IPS DF 6.9 (cell line): ENCODE measurements around the gene SEPTIN8.
A peak's percentile ranks its signal among the peaks of the same experiment; 100 is the strongest.

ENCODE experiments used
- DNase-seq: peaks from one replicate; pipeline ENCODE4 v3.0.0-alpha.2; 2013; ENCODE audit warnings: low read depth, low spot score
- H3K27ac ChIP-seq: one replicate; pipeline ENCODE4 v1.5.1; 2013; ENCODE audit warnings: low read length, control low read depth
- H3K27me3 ChIP-seq: 2 replicates; pipeline ENCODE4 v1.6.1; 2013; ENCODE audit warnings: mild to moderate bottlenecking, low read length; ENCODE audit not compliant: control insufficient read depth, insufficient read depth
- H3K36me3 ChIP-seq: 2 replicates; pipeline ENCODE4 v1.6.1; 2013; ENCODE audit warnings: low read length; ENCODE audit not compliant: control insufficient read depth, insufficient read depth
- H3K4me1 ChIP-seq: 2 replicates; pipeline ENCODE4 v1.6.1; 2013; ENCODE audit warnings: low read length; ENCODE audit not compliant: control insufficient read depth, insufficient read depth
- H3K4me3 ChIP-seq: 2 replicates; pipeline ENCODE4 v1.5.1; 2013; ENCODE audit warnings: mild to moderate bottlenecking, low read length
- H3K9me3 ChIP-seq: 2 replicates; pipeline ENCODE4 v1.6.1; 2013; ENCODE audit warnings: low read length, inconsistent platforms; ENCODE audit not compliant: control insufficient read depth, insufficient read depth
- WGBS: extraction: QIAGEN DNeasy Blood & Tissue Kit; methylation state at CpG from one replicate; pipeline ENCODE4 v1.1.7; 2013; ENCODE audit warnings: mixed read lengths, missing lambda C conversion rate; ENCODE audit not compliant: insufficient read length, insufficient coverage; 5-methylcytosine and 5-hydroxymethylcytosine counted together

The SEPTIN8 gene

DNA sequence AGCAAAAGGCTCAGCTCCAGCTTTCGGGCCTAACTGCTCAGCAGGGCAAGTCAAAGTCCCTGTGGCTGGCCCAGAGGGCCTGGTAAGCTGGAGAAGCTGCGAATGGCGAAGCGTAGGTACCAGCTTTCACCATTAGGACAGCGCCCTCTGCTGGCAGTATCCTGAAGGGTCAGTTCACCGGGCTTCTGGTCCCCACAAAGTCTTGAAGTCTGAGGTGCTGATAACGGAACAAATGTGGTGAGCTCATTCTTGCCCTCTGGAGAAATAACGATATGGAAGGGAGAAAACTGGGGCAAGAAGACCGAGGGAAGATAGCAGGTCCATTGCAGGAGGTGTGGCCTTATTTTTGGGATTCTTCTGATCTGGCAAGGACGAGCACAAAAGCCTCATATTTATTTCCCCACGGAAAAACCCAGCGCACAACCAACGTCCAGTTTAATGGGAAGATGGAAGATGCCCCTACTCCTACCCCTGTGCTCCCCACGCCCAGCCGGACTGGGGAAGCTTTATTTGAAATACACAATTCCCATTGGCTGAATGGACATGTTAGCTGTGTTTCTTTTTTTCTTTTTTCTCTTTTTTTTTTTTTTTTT is 43.2 kb upstream of the SEPTIN8 start:
- Histone ChIP-seq H3K9me3 (no peaks in the 10 kb centered on the region), H3K36me3 (no peaks in the 10 kb centered on the region), H3K4me3 (no peak overlapping the region), H3K27me3 (peaks cover 10% of the 10 kb centered on the region; the same call in 1 of the 2 replicates), H3K4me1 (peaks cover 4% of the 10 kb centered on the region), H3K27ac (no peak overlapping the region)
- DNase-seq: no peak
- no CpG with 5 or more reads among the region's 15 CpGs for WGBS

DNA sequence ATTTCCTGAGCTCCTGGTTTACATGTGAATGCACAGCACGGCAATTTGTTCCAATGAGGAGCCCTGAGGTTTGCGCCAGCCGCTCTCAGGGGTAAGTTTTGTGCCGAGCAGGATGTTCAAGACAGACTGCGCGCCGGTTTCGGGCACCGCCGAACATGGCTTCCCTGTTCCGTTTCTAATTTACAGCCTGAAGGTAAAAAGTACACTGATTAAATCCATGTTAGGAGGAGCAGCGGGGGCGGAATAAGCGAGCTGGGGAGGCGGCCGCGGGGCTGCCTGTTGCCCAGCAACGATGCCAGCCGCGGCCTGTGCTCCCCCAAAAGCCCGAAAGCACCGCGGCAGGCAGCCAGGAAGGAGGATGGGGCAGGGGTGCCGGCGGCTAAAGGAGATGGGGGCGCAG is 42.4 kb upstream of the SEPTIN8 start:
- Histone ChIP-seq H3K4me3 (no peak overlapping the region), H3K4me1 (peaks cover 6% of the 10 kb centered on the region)

DNA sequence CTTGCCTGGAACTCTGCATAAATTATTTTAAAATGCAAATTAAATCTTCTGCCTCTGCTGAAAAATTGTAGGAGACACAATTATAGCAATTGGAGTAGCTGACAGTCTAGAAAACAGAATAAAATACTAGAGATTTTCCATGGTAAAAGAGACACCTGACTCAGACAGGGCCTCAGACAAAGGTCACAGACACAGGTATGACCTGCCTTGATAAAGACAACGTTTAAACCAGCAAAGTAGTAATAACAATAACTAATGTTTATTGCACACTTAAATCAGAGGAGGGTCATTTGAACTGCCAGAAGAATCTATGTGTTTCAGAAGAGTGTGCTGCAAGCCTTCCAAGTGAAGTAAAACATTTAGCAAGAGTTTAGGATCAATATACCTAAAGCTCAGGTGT is 40.0 kb upstream of the SEPTIN8 start:
- H3K27ac ChIP-seq: no peak overlapping the region
- WGBS: no CpG with 5 or more reads among the region's 1 CpG
- no peak for DNase-seq
- no peaks in the 10 kb centered on the region for H3K36me3 ChIP-seq
- H3K4me1 ChIP-seq: peaks cover 4% of the 10 kb centered on the region; the same call in 1 of the 2 replicates
- H3K27me3 ChIP-seq: peaks cover 31% of the 10 kb centered on the region
- H3K9me3 ChIP-seq: no peaks in the 10 kb centered on the region
- H3K4me3 ChIP-seq: no peak overlapping the region

More for the DNA sequence above, 42.4 kb upstream of the SEPTIN8 start:
- no peak for DNase-seq
- Histone ChIP-seq H3K9me3 (no peaks in the 10 kb centered on the region), H3K36me3 (no peaks in the 10 kb centered on the region), H3K27me3 (peaks cover 13% of the 10 kb centered on the region; the same call in 1 of the 2 replicates), H3K27ac (no peak overlapping the region)
- WGBS: no CpG with 5 or more reads among the region's 26 CpGs

DNA sequence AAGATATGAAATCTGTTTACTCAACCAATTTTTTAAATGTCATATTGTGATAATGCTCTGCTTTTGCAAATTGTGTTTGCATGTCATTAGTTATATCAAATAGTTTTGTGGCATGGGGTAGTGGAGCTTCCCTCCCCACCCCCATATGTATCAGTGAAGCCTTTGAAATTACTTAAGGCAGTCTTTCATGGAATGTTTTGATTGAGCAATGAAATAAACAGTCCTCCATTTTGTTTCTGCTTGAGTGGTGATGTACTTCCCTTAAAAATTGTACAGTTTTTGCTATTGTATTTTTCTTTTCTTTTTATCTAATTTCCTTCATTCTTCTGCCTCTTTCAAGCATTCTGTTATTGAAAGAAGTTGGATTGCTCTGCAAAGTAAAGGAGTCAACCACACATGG is 39.5 kb upstream of the SEPTIN8 start:
- Histone ChIP-seq H3K27ac (no peak overlapping the region), H3K36me3 (no peaks in the 10 kb centered on the region), H3K27me3 (peaks cover 35% of the 10 kb centered on the region), H3K4me1 (peaks cover 4% of the 10 kb centered on the region; the same call in 1 of the 2 replicates), H3K9me3 (no peaks in the 10 kb centered on the region), H3K4me3 (no peak overlapping the region)
- DNase-seq: no peak

DNA sequence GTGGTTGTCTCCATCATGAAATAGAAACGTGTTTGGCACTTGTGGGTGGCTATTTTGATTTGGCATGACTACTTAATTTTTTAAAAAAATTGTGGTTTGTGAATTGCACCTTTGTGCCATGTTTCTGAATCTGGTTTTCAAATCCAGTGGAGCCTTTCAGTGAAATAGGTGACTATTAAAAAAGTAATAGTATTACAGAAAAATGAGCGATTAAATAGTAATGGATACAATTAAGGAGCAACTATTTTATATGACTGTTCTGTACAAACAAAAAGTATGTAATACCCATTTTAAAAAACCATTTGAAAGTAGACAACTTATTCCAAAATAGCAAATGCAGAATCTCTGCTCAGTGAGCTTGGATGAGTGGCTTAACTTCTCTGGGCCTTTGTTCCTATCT is 39.0 kb upstream of the SEPTIN8 start:
- Histone ChIP-seq H3K27ac (no peak overlapping the region), H3K9me3 (no peaks in the 10 kb centered on the region), H3K27me3 (peaks cover 36% of the 10 kb centered on the region), H3K36me3 (no peaks in the 10 kb centered on the region), H3K4me3 (no peak overlapping the region), H3K4me1 (peaks cover 4% of the 10 kb centered on the region; the same call in 1 of the 2 replicates)
- WGBS: no CpG with 5 or more reads among the region's 2 CpGs
- no peak for DNase-seq

DNA sequence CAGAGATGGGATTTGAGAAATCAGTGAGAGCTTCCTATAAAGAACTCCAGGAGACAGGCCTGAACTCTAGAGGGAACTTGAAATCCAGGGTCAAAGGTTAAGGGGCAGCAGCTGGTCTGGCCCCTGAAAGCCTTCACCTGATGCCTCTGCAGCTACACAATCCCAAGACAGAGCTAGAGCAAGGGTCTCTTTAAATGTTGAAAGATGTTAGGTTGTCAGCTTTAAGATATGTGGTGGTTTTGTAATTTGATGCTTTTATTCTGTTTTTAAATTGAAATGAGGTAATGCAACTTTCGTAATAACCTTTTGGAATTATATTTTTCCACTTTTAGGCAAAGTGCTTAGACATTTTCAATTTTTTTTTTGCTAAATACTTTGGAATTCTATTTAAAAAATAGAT is 38.4 kb upstream of the SEPTIN8 start:
- WGBS: no CpG with 5 or more reads among the region's 1 CpG
- Histone ChIP-seq H3K27me3 (peaks cover 36% of the 10 kb centered on the region), H3K27ac (no peak overlapping the region), H3K36me3 (no peaks in the 10 kb centered on the region), H3K4me1 (peaks cover 4% of the 10 kb centered on the region; the same call in 1 of the 2 replicates), H3K4me3 (no peak overlapping the region), H3K9me3 (no peaks in the 10 kb centered on the region)
- no peak for DNase-seq

DNA sequence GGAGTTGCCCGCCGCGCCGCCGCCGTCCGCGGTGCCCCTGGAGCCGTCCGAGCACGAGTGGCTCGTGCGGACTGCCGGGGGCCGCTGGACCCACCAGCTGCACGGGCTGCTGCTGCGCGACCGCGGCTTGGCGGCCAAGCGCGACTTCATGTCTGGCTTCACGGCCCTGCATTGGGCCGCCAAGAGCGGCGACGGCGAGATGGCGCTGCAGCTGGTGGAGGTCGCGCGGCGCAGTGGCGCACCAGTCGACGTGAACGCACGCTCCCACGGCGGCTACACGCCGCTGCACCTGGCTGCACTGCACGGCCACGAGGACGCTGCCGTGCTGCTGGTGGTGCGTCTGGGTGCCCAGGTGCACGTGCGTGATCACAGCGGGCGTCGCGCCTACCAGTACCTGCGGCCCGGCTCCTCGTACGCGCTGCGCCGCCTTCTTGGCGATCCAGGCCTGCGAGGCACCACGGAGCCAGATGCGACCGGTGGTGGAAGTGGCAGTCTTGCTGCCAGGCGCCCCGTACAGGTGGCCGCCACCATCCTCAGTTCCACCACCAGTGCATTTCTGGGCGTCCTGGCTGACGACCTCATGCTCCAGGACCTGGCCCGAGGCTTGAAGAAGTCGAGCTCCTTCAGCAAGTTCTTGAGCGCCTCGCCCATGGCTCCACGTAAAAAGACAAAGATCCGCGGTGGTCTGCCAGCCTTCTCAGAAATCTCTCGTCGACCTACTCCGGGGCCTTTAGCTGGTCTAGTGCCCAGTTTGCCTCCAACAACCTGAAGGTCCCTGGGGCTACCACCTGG is 37.7 kb upstream of the SEPTIN8 start:
- H3K36me3 ChIP-seq: no peaks in the 10 kb centered on the region

DNA sequence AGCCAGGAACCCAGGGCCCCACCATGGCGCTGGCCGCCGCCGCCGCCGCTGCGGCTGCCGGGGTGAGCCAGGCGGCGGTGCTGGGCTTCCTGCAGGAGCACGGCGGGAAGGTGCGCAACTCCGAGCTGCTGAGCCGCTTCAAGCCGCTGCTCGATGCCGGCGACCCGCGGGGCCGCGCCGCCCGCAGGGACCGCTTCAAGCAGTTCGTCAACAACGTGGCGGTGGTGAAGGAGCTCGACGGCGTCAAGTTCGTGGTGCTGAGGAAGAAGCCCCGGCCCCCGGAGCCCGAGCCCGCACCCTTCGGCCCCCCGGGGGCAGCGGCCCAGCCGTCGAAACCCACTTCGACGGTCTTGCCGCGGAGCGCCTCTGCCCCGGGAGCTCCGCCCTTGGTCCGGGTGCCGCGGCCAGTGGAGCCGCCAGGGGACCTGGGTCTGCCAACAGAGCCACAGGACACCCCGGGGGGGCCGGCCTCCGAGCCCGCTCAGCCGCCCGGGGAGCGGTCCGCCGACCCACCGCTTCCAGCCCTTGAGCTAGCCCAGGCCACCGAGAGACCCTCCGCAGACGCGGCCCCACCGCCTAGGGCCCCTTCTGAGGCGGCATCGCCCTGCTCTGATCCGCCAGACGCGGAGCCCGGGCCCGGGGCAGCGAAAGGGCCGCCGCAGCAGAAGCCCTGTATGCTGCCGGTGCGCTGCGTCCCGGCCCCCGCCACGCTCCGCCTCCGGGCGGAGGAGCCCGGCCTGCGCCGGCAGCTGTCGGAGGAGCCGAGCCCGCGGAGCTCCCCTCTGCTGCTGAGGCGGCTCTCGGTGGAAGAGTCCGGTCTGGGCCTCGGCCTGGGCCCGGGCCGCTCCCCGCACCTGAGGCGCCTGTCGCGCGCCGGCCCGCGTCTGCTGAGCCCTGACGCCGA is 36.8 kb upstream of the SEPTIN8 start:
- no peaks in the 10 kb centered on the region for H3K36me3 ChIP-seq
- no peak for DNase-seq
- H3K27me3 ChIP-seq: peaks cover 36% of the 10 kb centered on the region
- H3K9me3 ChIP-seq: no peaks in the 10 kb centered on the region
- WGBS: no CpG with 5 or more reads among the region's 110 CpGs
- no peak overlapping the region for H3K27ac ChIP-seq
- H3K4me3 ChIP-seq: peak overlapping the region; percentile 3
- peaks cover 4% of the 10 kb centered on the region; the same call in 1 of the 2 replicates for H3K4me1 ChIP-seq

More for the DNA sequence above, 37.7 kb upstream of the SEPTIN8 start:
- Histone ChIP-seq H3K27ac (no peak overlapping the region), H3K4me1 (peaks cover 4% of the 10 kb centered on the region; the same call in 1 of the 2 replicates), H3K9me3 (no peaks in the 10 kb centered on the region), H3K27me3 (peaks cover 36% of the 10 kb centered on the region), H3K4me3 (peak overlapping the region; percentile 3; the same call in 1 of the 2 replicates)
- WGBS: no CpG with 5 or more reads among the region's 81 CpGs
- DNase-seq: no peak

DNA sequence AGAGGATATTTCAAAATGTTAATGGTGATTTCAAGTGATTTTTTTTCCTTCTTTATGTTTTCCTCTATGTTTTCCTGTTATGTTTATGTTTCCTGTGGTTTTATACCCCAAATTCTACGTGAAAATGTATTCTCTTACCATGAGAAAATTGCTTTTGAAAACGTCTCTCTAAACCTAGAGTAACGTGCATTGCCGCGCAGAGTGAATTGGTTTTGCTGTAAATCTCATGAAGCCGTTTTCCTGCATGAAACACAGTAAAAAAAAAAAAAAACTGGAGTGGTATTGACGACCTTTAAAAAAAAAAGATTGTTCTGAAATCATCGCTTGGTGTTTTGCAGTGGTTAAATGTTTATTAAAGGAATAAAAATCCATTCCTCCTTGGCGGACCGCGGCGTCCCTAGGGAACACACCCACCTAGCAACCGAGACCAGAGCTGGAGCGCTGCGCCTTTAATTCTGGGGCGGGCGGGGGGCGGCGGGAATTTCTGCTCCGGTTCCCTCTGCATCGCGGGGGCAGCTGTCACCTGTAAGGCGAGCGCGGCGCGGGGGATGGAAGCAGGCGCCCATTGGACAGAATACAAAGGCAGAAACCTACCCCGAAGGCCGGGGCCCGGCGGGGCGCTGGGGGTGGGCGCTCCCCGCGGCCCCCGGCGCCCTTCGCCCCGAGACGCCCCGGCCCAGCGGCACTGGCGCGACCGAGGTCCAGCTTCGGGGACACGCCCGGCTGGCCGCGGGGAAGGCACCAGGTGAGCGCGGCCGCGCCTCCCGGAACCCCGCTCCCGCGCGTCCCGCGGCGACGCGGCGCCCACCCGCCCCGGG is 36.0 kb upstream of the SEPTIN8 start, which contains the start of gene SOWAHA:
Gene SOWAHA (plus strand): TSS at position 522 of the 818 bp plus-strand sequence. CDS start 320 bp downstream, outside the sequence.
- no peak for DNase-seq
- Histone ChIP-seq H3K4me1 (peaks cover 4% of the 10 kb centered on the region; the same call in 1 of the 2 replicates), H3K9me3 (no peaks in the 10 kb centered on the region), H3K4me3 (peak within 1 kb of the TSS; percentile 3), H3K27ac (no peak within 1 kb of the TSS), H3K27me3 (peaks cover 36% of the 10 kb centered on the region), H3K36me3 (no peaks in the 10 kb centered on the region)
- WGBS: no CpG with 5 or more reads among the region's 68 CpGs
